HepG2 (cell line): ENCODE measurements around the gene C20orf141. TPM values are rescaled to one million over a fixed set of nuclear protein-coding genes. Genes with fewer than 3 reads are reported as not detected.

Experiments used
- ATF3 ChIP-seq: sonication (generic); formaldehyde crosslinking; IDR thresholded peaks from 2 replicates; pipeline ENCODE4 v1.4.0; 2020; ENCODE audit warnings: missing genetic modification reagents
- CCDC6 ChIP-seq: sonication (generic); formaldehyde crosslinking; IDR thresholded peaks from 2 replicates; pipeline ENCODE4 v1.8.1; 2022; ENCODE audit warnings: mild to moderate bottlenecking, missing genetic modification reagents, moderate library complexity
- CEBPG ChIP-seq: IDR thresholded peaks from 2 replicates; pipeline ENCODE4 v1.6.1; 2016
- DPF2 ChIP-seq: sonication (generic); formaldehyde crosslinking; IDR thresholded peaks from 2 replicates; pipeline ENCODE4 v1.4.0; 2020; ENCODE audit warnings: mild to moderate bottlenecking, low read depth, missing genetic modification reagents, borderline replicate concordance
- ETV6 ChIP-seq: sonication (generic); formaldehyde crosslinking; conservative IDR thresholded peaks from 2 replicates; pipeline ENCODE4 v1.4.0; 2020; ENCODE audit warnings: missing genetic modification reagents
- FOSL1 ChIP-seq: sonication (generic); formaldehyde crosslinking; IDR thresholded peaks from 2 replicates; pipeline ENCODE4 v1.9.0; 2021; ENCODE audit warnings: missing genetic modification reagents, borderline replicate concordance
- FOXO1 ChIP-seq: sonication (generic); formaldehyde crosslinking; IDR thresholded peaks from 2 replicates; pipeline ENCODE4 v1.4.0; 2020; ENCODE audit warnings: missing genetic modification reagents
- HDAC1 ChIP-seq: sonication (generic); formaldehyde crosslinking; IDR thresholded peaks from 2 replicates; pipeline ENCODE4 v1.5.1; 2020; ENCODE audit warnings: mild to moderate bottlenecking, missing genetic modification reagents
- HES4 ChIP-seq: sonication (generic); formaldehyde crosslinking; IDR thresholded peaks from 2 replicates; pipeline ENCODE4 v1.9.0; 2021; ENCODE audit warnings: mild to moderate bottlenecking, missing genetic modification reagents, borderline replicate concordance
- JUN ChIP-seq: sonication (generic); formaldehyde crosslinking; IDR thresholded peaks from 2 replicates; pipeline ENCODE4 v1.4.0; 2020; ENCODE audit warnings: mild to moderate bottlenecking, missing genetic modification reagents
- KMT2B ChIP-seq: IDR thresholded peaks from 2 replicates; pipeline ENCODE4 v1.6.1; 2016; ENCODE audit warnings: missing genetic modification reagents, missing compliant biosample characterization
- MAZ ChIP-seq, 2 experiments: sonication (generic) in 1 of 2; formaldehyde crosslinking in 1 of 2; IDR thresholded peaks; 2 replicates each; pipeline versions ENCODE4 v1.5.0 to v1.6.1; 2012 to 2020; ENCODE audit warnings: low read depth in 2 of 2, mild to moderate bottlenecking in 2 of 2, borderline replicate concordance in 1 of 2, improper control_type of control experiment in 1 of 2, low read length in 1 of 2, missing genetic modification reagents in 1 of 2, moderate library complexity in 1 of 2
- MZF1 ChIP-seq: sonication (generic); formaldehyde crosslinking; IDR thresholded peaks from 2 replicates; pipeline ENCODE4 v1.8.1; 2023; ENCODE audit warnings: mild to moderate bottlenecking, missing genetic modification reagents, borderline replicate concordance
- NR1H2 ChIP-seq: sonication (generic); formaldehyde crosslinking; IDR thresholded peaks from 2 replicates; pipeline ENCODE4 v1.8.1; 2022; ENCODE audit warnings: low read depth, missing genetic modification reagents, borderline replicate concordance
- PCBP2 ChIP-seq: fragments of 200-400 bp; formaldehyde crosslinking; optimal IDR thresholded peaks from 2 replicates; pipeline ENCODE3; 2018; ENCODE audit warnings: low read length, low read depth; ENCODE audit not compliant: poor library complexity, severe bottlenecking
- TAF1 ChIP-seq: sonication (generic); formaldehyde crosslinking; IDR thresholded peaks from 2 replicates; pipeline ENCODE4 v1.4.0; 2020; ENCODE audit warnings: missing genetic modification reagents
- TFDP2 ChIP-seq: sonication (generic); formaldehyde crosslinking; IDR thresholded peaks from 2 replicates; pipeline ENCODE4 v1.4.0; 2020; ENCODE audit warnings: missing genetic modification reagents
- THYN1 ChIP-seq: sonication (generic); formaldehyde crosslinking; IDR thresholded peaks from 2 replicates; pipeline ENCODE4 v1.8.1; 2023; ENCODE audit warnings: low read depth, mild to moderate bottlenecking, moderate library complexity, missing genetic modification reagents, borderline replicate concordance
- TIGD3 ChIP-seq: sonication (generic); formaldehyde crosslinking; IDR thresholded peaks from 2 replicates; pipeline ENCODE4 v1.5.1; 2020; ENCODE audit warnings: mild to moderate bottlenecking, missing genetic modification reagents, borderline replicate concordance
- XRCC5 ChIP-seq: fragments of 200-400 bp; formaldehyde crosslinking; optimal IDR thresholded peaks from 2 replicates; pipeline ENCODE3; 2017; ENCODE audit warnings: mild to moderate bottlenecking, low read length
- ZBTB20 ChIP-seq: sonication (generic); formaldehyde crosslinking; IDR thresholded peaks from 2 replicates; pipeline ENCODE4 v1.8.1; 2023; ENCODE audit warnings: missing genetic modification reagents, low read depth, mild to moderate bottlenecking, borderline replicate concordance
- ZMYM3 ChIP-seq: sonication (generic); formaldehyde crosslinking; IDR thresholded peaks from 2 replicates; pipeline ENCODE4 v1.5.1; 2020; ENCODE audit warnings: mild to moderate bottlenecking, missing genetic modification reagents
- ZNF3 ChIP-seq: IDR thresholded peaks from 2 replicates; pipeline ENCODE4 v1.7.0; 2017; ENCODE audit warnings: inconsistent platforms
- ZNF563 ChIP-seq: sonication (generic); formaldehyde crosslinking; IDR thresholded peaks from 2 replicates; pipeline ENCODE4 v1.8.0; 2022; ENCODE audit warnings: mild to moderate bottlenecking, moderate library complexity, missing genetic modification reagents
- ZNF644 ChIP-seq: IDR thresholded peaks from 2 replicates; pipeline ENCODE4 v1.6.1; 2016; ENCODE audit warnings: low read depth
- ZNF709 ChIP-seq: sonication (generic); formaldehyde crosslinking; IDR thresholded peaks from 2 replicates; pipeline ENCODE4 v1.5.0; 2020; ENCODE audit warnings: mild to moderate bottlenecking, missing genetic modification reagents
- ZNF768 ChIP-seq: sonication (generic); formaldehyde crosslinking; IDR thresholded peaks from 2 replicates; pipeline ENCODE4 v1.4.0; 2020; ENCODE audit warnings: missing genetic modification reagents
- ZNF839 ChIP-seq: sonication (generic); formaldehyde crosslinking; IDR thresholded peaks from 2 replicates; pipeline ENCODE4 v1.4.0; 2020; ENCODE audit warnings: missing genetic modification reagents, mild to moderate bottlenecking, borderline replicate concordance
- polyA plus RNA-seq, 8 experiments: library from polyadenylated mRNA; depleted of rRNA in 3 of 8; stranded (reverse) in 7 of 8; unstranded in 1 of 8; fragments of >200 nt; fragmentation: Illumina TruSeq in 4 of 8; extraction: Trizol in 4 of 8; gene quantifications; 2 replicates each; pipeline versions ENCODE4 v1.2.1 to v1.2.3, GENCODE V29; 2011 to 2016; ENCODE audit warnings: low read depth in 4 of 8, missing spikeins in 1 of 8, mixed read lengths in 1 of 8; ENCODE audit not compliant: insufficient read depth in 1 of 8
- total RNA-seq, 5 experiments: library from RNA; depleted of rRNA; stranded (reverse); fragments of >200 nt; fragmentation: Illumina TruSeq; extraction: Trizol; gene quantifications; 2 replicates each; pipeline ENCODE4 v1.2.3, GENCODE V29; 2016; ENCODE audit warnings: low read depth in 1 of 5

Gene C20orf141
- total and polyA plus RNA-seq, 2 of the 13 experiments (the other 11 are each of a cell fraction or from before 2014, with no cell fraction given) = not detected

- peak; percentile 56; the same call in 1 of the 2 replicates for TF ChIP-seq ZBTB20
- TF ChIP-seq XRCC5 = no peak
- peak; percentile 65; the same call in 1 of the 2 replicates for TF ChIP-seq ZNF3 (CRISPR knock-in tag)
- 0 out of 2 replicates have a peak, but pooled peaks have one; percentile 20 for TF ChIP-seq ZMYM3 (CRISPR knock-in tag)
- peak; percentile 78; the same call in 1 of the 2 replicates for TF ChIP-seq JUN (CRISPR knock-in tag)
- TF ChIP-seq ZNF644 (CRISPR knock-in tag) = no peak
- peak; percentile 54; the same call in 1 of the 2 replicates for TF ChIP-seq MAZ (IDR thresholded peaks at IDR 0.05; ENCODE audit: borderline replicate concordance, low read depth, low read length)
- peak; percentile 67; the same call in 1 of the 2 replicates for TF ChIP-seq MAZ (CRISPR knock-in tag; IDR thresholded peaks at IDR 0.05; ENCODE audit: low read depth)
- TF ChIP-seq ZNF839 (CRISPR knock-in tag) = peak; percentile 97
- peak; percentile 41; the same call in 1 of the 2 replicates for TF ChIP-seq THYN1 (CRISPR knock-in tag)
- TF ChIP-seq FOSL1 (CRISPR knock-in tag) = no peak; the same call in 1 of the 2 replicates
- peak; percentile 93 for TF ChIP-seq TAF1 (CRISPR knock-in tag)
- peak; percentile 88 for TF ChIP-seq TIGD3 (CRISPR knock-in tag)
- TF ChIP-seq ETV6 (CRISPR knock-in tag) = peak; percentile 96
- TF ChIP-seq CCDC6 (CRISPR knock-in tag) = peak; percentile 98
- no peak for TF ChIP-seq PCBP2
- peak; percentile 97 for TF ChIP-seq KMT2B
- TF ChIP-seq CEBPG (CRISPR knock-in tag) = 0 out of 2 replicates have a peak, but pooled peaks have one; percentile 31
- peak; percentile 14; the same call in 1 of the 2 replicates for TF ChIP-seq DPF2 (CRISPR knock-in tag)
- TF ChIP-seq MZF1 (CRISPR knock-in tag) = 0 out of 2 replicates have a peak, but pooled peaks have one; percentile 67
- TF ChIP-seq TFDP2 (CRISPR knock-in tag) = peak; percentile 93
- TF ChIP-seq NR1H2 (CRISPR knock-in tag) = peak; percentile 74
- peak; percentile 81; the same call in 1 of the 2 replicates for TF ChIP-seq ZNF768 (CRISPR knock-in tag)
- TF ChIP-seq HDAC1 (CRISPR knock-in tag) = peak; percentile 97
- peak; percentile 98; the same call in 1 of the 2 replicates for TF ChIP-seq HES4 (CRISPR knock-in tag)
- peak; percentile 95 for TF ChIP-seq ZNF709 (CRISPR knock-in tag)
- TF ChIP-seq ATF3 = peak; percentile 63
- peak; percentile 99 for TF ChIP-seq ZNF563 (CRISPR knock-in tag)
- TF ChIP-seq FOXO1 (CRISPR knock-in tag) = peak; percentile 66
Measured at GRCh38 chr20:2840138-2840966, 25.6 kb downstream of the C20orf141 start, which contains the start of the genes PCED1A and VPS16 (continued).
